ENCODE results near the gene GDF7. TPM values are rescaled to one million over a fixed set of nuclear protein-coding genes. Genes with fewer than 3 reads are reported as not detected.
A peak's percentile ranks its signal among the peaks of the same experiment; 100 is the strongest.

Gene GDF7
- total RNA-seq, result not detected

DNA sequence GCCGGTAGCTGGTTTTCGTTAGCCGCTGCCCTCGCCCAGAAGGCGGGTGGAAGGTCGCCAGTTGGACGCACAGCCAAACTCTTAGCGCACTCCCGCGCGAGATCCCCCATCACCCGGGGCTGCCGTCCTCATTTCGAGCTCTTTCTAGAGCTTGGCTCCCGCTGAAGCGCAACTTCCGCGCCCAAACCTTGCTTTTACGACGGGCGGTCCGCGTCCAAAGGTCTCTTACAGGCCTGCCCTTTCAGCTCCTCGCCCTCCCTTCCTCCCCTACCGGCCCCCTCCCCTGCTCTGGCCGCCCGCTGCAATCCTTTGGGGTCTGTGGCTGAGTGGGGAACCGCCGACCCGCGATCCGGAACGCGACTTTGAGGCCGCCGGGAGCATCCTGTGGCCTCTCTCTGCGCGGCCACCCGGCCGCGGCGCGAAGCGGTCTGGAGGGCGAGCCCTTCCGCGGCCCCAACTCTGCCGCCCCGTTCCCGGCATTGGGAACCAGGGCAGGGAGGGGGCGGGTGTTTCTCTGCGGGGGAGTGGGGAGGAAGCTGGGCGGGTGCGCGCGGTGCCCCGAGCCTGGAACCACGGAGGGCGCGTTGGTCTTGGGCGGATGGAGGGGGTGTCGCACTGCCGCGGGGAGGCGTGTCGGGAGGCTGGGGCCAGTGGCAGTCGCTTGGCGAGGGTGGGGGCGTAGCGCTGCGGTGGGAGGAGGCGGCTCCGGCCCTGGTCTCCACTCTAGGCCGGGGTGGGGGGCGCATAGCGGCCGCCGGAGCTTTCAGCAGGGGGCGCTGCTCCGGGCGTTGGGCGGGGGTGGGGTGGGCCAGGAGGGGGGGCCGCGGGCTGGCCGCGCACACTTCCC lies at the start of gene GDF7:
GDF7 (plus strand) TSS at position 841 of the 847 bp plus-strand sequence. CDS start 96 bp downstream, outside the sequence.
- H3K4me1 Mint-ChIP-seq, result peaks cover 9% of the 10 kb centered on the region
- peak; percentile 18 for DNase-seq
- CTCF ChIA-PET, result interaction anchor here (1.0 to 1.8 kb wide), 3 partner anchors 9 to 12 kb away, joined by 3 to 7 read pairs (median 3); no protein-coding TSS in a partner anchor

GRCh38 chr2:20617892-20618467 lies 49.0 kb upstream of the GDF7 start:
- no peaks in the 10 kb centered on the region for H3K4me1 Mint-ChIP-seq
- H3K9me3 Mint-ChIP-seq, result no peaks in the 10 kb centered on the region
- no peaks in the 10 kb centered on the region for H3K36me3 Mint-ChIP-seq (ENCODE audit: low read depth)
- no peaks in the 10 kb centered on the region for H3K27me3 Mint-ChIP-seq
- POLR2A ChIA-PET, result no interaction called here
- CTCF ChIA-PET, result interaction anchor here (0.9 to 1.4 kb wide), 4 partner anchors 8 to 207 kb away, joined by 3 to 4 read pairs (median 3); no protein-coding TSS in a partner anchor
- H3K27ac Mint-ChIP-seq, result no peak overlapping the region
- no peak overlapping the region for H3K4me3 Mint-ChIP-seq
- no peak for DNase-seq

More for the DNA sequence above, at the start of gene GDF7:
- POLR2A ChIA-PET, result interaction anchor here (1.6 kb wide), 1 partner anchor 16 kb away, joined by 5 read pairs; the partner anchor contains the start of gene HS1BP3
- H3K27me3 Mint-ChIP-seq, result peaks cover 84% of the 10 kb centered on the region
- no peak within 1 kb of the TSS for H3K27ac Mint-ChIP-seq
- H3K36me3 Mint-ChIP-seq (ENCODE audit: low read depth), result no peaks in the 10 kb centered on the region
- peak within 1 kb of the TSS; percentile 47 for H3K4me3 Mint-ChIP-seq
- no peaks in the 10 kb centered on the region for H3K9me3 Mint-ChIP-seq

DNA sequence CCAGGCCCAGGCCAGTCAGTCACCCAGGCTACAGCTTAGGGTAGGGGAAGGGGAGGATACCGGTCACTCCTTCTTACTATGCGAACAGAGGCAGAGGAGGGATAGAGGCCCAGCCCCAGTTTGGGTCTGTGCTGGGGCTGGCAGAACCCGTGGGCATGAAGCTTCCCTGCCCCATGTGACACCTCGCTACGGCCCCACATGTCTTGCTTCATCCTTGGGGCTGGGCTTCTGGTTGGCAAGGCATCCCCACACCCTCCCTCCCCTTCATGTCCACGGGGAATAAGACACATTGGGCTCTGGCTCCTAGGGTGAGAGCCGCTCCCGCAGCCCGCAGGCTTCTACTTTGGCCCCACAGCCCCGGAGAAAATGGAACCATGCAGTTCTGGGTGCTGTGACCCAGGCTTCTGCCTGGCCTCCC lies 48.5 kb upstream of the GDF7 start:
- Mint-ChIP-seq H3K27ac (no peak overlapping the region), H3K36me3 (ENCODE audit: low read depth) (no peaks in the 10 kb centered on the region), H3K4me1 (no peaks in the 10 kb centered on the region), H3K27me3 (no peaks in the 10 kb centered on the region), H3K4me3 (no peak overlapping the region), H3K9me3 (no peaks in the 10 kb centered on the region)
- ChIA-PET POLR2A (no interaction called here), CTCF (interaction anchor here (0.9 to 1.4 kb wide), 4 partner anchors 8 to 207 kb away, joined by 3 to 4 read pairs (median 3); no protein-coding TSS in a partner anchor)
- DNase-seq, result no peak

DNA sequence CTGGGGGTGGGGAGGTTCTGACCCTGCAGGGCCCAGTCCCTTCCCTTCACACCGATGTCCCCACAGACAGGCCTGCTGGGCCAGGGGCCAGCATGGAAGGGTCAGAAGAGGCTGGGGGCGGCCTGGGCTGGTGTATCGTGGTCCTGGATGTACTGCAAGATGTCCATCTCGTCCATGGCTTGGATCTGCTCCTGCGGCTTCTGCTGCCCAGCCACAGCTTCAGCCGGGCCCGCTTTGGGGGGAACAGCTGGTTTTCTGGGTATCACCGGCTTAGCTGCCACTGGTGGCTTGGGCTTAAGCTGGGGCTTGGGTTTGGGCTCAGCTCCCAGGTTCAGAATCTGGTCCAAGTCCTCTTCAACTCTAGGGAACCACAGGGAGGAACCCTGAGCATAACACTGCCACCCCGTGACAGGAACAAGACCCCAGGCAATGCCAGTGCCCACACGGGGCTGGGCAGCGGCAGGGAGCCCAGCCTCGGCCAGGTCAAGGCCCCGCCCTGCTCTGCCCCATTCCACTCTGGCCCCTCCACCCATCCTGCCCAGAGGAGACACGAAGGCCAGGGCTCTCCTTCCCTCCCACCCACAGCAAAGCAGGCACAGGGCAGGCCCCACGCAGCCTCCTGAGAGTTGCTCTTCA lies 47.9 kb upstream of the GDF7 start:
- no peaks in the 10 kb centered on the region for H3K9me3 Mint-ChIP-seq
- no peak overlapping the region for H3K4me3 Mint-ChIP-seq
- POLR2A ChIA-PET, result no interaction called here
- H3K36me3 Mint-ChIP-seq (ENCODE audit: low read depth), result no peaks in the 10 kb centered on the region
- H3K27ac Mint-ChIP-seq, result no peak overlapping the region
- H3K4me1 Mint-ChIP-seq, result no peaks in the 10 kb centered on the region
- CTCF ChIA-PET, result interaction anchor here (1.1 to 1.4 kb wide), 2 partner anchors 14 to 24 kb away, joined by 3 read pairs; no protein-coding TSS in a partner anchor
- no peaks in the 10 kb centered on the region for H3K27me3 Mint-ChIP-seq
- no peak for DNase-seq

DNA sequence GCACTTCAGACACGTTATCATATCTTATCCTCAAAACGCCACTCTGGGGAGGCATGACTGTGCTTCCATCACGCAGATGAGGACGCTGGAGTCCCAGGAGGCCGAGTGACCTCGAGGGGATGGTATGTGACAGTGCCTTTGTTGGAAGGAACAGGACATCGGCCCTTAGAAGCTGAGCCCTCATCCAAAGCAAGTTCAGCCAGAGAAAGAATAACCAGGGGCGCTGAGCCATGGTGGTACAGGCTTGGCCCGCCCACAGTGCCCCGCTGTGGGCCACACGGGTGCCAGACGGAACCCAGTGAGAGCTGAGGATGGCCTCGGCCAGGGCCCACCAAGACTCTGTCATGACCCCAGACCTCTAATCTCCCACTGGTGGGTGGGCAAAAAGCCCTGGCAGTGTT lies 47.3 kb upstream of the GDF7 start:
- no peaks in the 10 kb centered on the region for H3K4me1 Mint-ChIP-seq
- H3K36me3 Mint-ChIP-seq (ENCODE audit: low read depth), result no peaks in the 10 kb centered on the region
- no peak overlapping the region for H3K27ac Mint-ChIP-seq
- ChIA-PET CTCF (interaction anchor here (1.1 kb wide), 1 partner anchor 23 kb away, joined by 3 read pairs; no protein-coding TSS in a partner anchor), POLR2A (no interaction called here)
- H3K4me3 Mint-ChIP-seq, result no peak overlapping the region
- no peaks in the 10 kb centered on the region for H3K9me3 Mint-ChIP-seq
- H3K27me3 Mint-ChIP-seq, result no peaks in the 10 kb centered on the region
- no peak for DNase-seq

- POLR2A ChIA-PET, result interaction anchor here (0.6 kb wide), 1 partner anchor 276 kb away, joined by 6 read pairs; no protein-coding TSS in a partner anchor
- Mint-ChIP-seq H3K4me3 (no peak overlapping the region), H3K9me3 (no peaks in the 10 kb centered on the region), H3K27ac (no peak overlapping the region), H3K36me3 (ENCODE audit: low read depth) (no peaks in the 10 kb centered on the region), H3K27me3 (no peaks in the 10 kb centered on the region), H3K4me1 (no peaks in the 10 kb centered on the region)
- CTCF ChIA-PET, result interaction anchor here (1.1 kb wide), 1 partner anchor 23 kb away, joined by 3 read pairs; no protein-coding TSS in a partner anchor
- no peak for DNase-seq
Observed at GRCh38 chr2:20620271-20620681, 46.7 kb upstream of the GDF7 start.

DNA sequence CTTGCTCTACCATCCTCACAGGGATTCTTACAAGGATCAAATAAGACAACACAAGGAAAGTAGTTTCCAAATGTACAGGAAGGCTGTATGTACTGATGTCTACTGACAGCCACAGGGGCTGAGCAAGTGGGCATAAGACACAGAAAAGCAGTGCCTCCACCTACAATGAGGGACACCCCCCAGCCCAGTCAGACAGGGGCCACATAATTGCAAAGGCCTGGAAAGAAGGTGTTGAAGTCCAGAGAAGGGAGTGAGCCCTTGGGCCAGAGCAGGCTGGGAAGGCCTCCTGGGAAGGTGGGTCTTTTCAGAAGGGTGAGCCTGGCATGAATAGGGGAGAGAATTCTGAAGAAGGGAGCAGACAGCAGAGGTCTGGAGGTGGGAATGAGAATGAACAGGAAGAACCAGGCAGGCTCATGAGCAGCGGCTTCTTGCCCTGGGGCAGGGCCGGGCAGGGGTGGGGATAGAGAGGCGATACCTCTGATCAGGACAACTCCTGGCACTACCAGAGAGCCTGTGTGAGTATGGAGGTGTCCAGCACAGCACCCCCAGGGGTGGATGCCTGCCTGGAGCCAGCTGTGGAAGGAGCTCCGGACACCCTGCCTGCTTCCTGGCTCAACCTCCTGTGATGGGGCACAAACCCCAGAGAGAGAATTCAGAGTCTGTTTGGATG lies 46.1 kb upstream of the GDF7 start:
- Mint-ChIP-seq H3K9me3 (no peaks in the 10 kb centered on the region), H3K4me3 (no peak overlapping the region), H3K36me3 (ENCODE audit: low read depth) (no peaks in the 10 kb centered on the region), H3K27ac (no peak overlapping the region), H3K4me1 (no peaks in the 10 kb centered on the region), H3K27me3 (no peaks in the 10 kb centered on the region)
- no peak for DNase-seq
- CTCF ChIA-PET, result interaction anchor here (0.8 kb wide), 1 partner anchor 9 kb away, joined by 3 read pairs; no protein-coding TSS in a partner anchor
- POLR2A ChIA-PET, result interaction anchor here (0.6 kb wide), 1 partner anchor 276 kb away, joined by 6 read pairs; no protein-coding TSS in a partner anchor

DNA sequence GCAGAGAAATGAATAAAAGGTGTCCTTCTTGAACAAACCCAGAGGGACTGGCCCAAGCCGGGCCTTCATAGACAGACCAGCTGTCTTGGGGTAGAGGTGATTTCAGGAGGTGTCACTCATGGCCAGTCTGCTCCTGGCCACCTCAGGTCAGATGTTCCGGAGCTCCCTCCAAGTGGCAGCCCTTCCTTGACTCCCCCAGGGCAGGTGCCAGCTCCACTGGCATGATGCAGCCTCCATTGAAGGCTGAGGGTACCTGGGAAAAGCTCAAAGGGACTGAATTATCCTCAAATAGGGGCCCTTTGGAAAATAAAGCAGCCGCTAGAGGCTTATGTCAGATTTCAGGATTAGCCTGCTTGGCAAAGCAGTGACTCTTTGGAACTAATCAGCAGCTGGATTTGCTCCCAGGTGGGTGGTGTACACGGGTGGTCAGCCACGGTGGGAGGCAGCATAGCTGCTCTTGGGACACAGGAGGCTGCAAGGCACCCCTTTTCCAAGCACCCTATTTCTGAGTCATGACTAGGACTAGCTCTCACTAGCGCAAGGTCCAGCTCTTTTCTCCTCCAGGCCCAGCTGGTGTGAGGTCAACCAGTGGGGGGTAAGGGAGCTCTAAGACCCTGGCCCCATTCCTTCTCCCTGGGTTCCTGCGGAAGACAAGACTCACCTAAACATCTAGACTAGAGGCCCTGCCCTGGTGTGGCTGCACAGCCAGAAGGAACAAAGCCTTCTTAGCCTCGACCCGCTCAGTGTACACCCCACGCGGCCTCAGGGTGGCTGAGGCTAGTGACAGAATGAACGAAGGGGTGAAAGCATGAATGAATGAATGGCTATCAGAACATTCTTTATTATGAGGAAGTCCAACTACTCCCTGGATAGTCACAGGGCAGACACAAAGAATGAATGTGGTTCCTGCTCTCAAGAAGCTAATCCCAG lies 45.3 kb upstream of the GDF7 start:
- H3K27ac Mint-ChIP-seq, result no peak overlapping the region
- ChIA-PET POLR2A (no interaction called here), CTCF (interaction anchor here (0.8 to 1.0 kb wide), 2 partner anchors 8 to 13 kb away, joined by 3 read pairs; no protein-coding TSS in a partner anchor)
- H3K4me3 Mint-ChIP-seq, result no peak overlapping the region
- H3K9me3 Mint-ChIP-seq, result no peaks in the 10 kb centered on the region
- H3K27me3 Mint-ChIP-seq, result no peaks in the 10 kb centered on the region
- no peaks in the 10 kb centered on the region for H3K4me1 Mint-ChIP-seq
- H3K36me3 Mint-ChIP-seq (ENCODE audit: low read depth), result no peaks in the 10 kb centered on the region
- no peak for DNase-seq

DNA sequence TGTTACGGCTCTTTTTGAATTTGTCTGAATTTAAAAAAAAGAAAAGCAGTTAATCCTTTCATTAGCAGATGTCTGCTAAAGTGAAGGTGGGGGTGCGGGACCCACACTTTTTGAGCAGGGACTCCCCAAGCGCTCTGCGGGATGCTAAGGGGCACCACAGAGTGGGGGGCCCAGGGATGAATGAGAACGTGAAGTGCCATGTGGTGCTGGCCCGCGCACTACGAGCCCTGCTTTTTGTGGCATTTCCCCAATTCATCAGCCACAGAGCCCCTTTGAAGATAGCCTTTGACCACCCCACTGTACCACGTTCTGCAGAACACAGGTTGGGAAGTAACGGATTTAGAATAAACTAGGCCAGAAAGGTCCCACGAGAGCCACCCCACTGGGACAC lies 44.7 kb upstream of the GDF7 start:
- Mint-ChIP-seq H3K36me3 (ENCODE audit: low read depth) (no peaks in the 10 kb centered on the region), H3K9me3 (no peaks in the 10 kb centered on the region), H3K27me3 (no peaks in the 10 kb centered on the region), H3K27ac (no peak overlapping the region), H3K4me1 (no peaks in the 10 kb centered on the region), H3K4me3 (no peak overlapping the region)
- ChIA-PET CTCF (interaction anchor here (1.0 kb wide), 1 partner anchor 12 kb away, joined by 3 read pairs; no protein-coding TSS in a partner anchor), POLR2A (no interaction called here)
- DNase-seq, result no peak

DNA sequence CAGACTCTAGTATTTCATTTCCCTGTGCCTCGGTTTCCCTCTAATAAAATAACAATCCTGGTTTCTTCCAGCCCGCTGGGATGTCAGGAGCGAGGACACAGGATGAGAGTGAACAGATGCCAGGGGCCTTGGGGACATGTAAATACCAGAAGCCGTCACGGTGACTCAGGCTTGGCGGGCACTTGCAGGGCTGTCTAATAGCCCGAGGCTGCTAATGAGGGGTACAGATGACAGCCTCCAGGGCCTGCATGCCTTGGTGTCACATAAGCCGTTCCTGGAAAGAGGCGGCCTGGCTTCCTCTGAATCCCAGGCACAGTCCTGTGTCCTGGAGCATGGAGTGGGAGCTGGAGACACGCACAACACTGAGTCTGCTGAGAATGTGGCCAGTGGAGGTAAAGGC lies 44.2 kb upstream of the GDF7 start:
- DNase-seq, result no peak
- H3K9me3 Mint-ChIP-seq, result no peaks in the 10 kb centered on the region
- no peaks in the 10 kb centered on the region for H3K27me3 Mint-ChIP-seq
- ChIA-PET POLR2A (no interaction called here), CTCF (no interaction called here)
- H3K4me3 Mint-ChIP-seq, result no peak overlapping the region
- H3K27ac Mint-ChIP-seq, result no peak overlapping the region
- no peaks in the 10 kb centered on the region for H3K36me3 Mint-ChIP-seq (ENCODE audit: low read depth)
- H3K4me1 Mint-ChIP-seq, result no peaks in the 10 kb centered on the region

- Mint-ChIP-seq H3K36me3 (ENCODE audit: low read depth) (no peaks in the 10 kb centered on the region), H3K4me3 (no peak overlapping the region), H3K27me3 (no peaks in the 10 kb centered on the region), H3K9me3 (no peaks in the 10 kb centered on the region), H3K4me1 (no peaks in the 10 kb centered on the region), H3K27ac (no peak overlapping the region)
- CTCF ChIA-PET, result no interaction called here
- POLR2A ChIA-PET, result no interaction called here
- DNase-seq, result no peak
Observed at GRCh38 chr2:20623241-20623640, 43.7 kb upstream of the GDF7 start.

All from activated CD4-positive, alpha-beta T cell treated with anti-CD3 and anti-CD28 coated beads, Interleukin-2, amount 10 ng/mL, durations not matched to agents 7 days and 5 days (primary cell).